Measurements from ENCODE around the gene AUTS2. TPM values are rescaled to one million over a fixed set of nuclear protein-coding genes. Genes with fewer than 3 reads are reported as not detected.

Gene AUTS2
- polyA plus RNA-seq, 1 donor from 2014 or later: 97.3 TPM

GRCh38 chr7:70572571-70572970, 974.3 kb downstream of the AUTS2 start:
- H3K9me2 ChIP-seq (ENCODE audit: insufficient read depth, low read length): no peaks in the 10 kb centered on the region

GRCh38 chr7:70573071-70573661, 974.9 kb downstream of the AUTS2 start:
- no peaks in the 10 kb centered on the region for H3K9me2 ChIP-seq (ENCODE audit: insufficient read depth, low read length)
- peaks cover 18% of the 10 kb centered on the region for H3F3A ChIP-seq (ENCODE audit: insufficient read depth, low read length, poor library complexity, severe bottlenecking)
- peak overlapping the region; percentile 18 for H3K27ac ChIP-seq (ENCODE audit: low read length)
- peak; percentile 41 for TF ChIP-seq POLR2AphosphoS5 (IDR thresholded peaks at IDR 0.05)
- no peak for TF ChIP-seq EZH2 (IDR thresholded peaks at IDR 0.05; ENCODE audit: borderline replicate concordance, insufficient read depth, low read length, poor library complexity, severe bottlenecking)
- TF ChIP-seq MXI1 (conservative IDR thresholded peaks at IDR 0.05; ENCODE audit: poor library complexity, severe bottlenecking): no peak
- TF ChIP-seq SMC3 (conservative IDR thresholded peaks at IDR 0.05; ENCODE audit: poor library complexity): no peak
- no peak overlapping the region for H2AFZ ChIP-seq (ENCODE audit: low read depth, low read length)
- H3K4me3 ChIP-seq (ENCODE audit: low read length): no peak overlapping the region
- no peaks in the 10 kb centered on the region for H4K20me1 ChIP-seq (ENCODE audit: insufficient read depth)
- H3K27me3 ChIP-seq (ENCODE audit: insufficient read depth, low read depth, low read length): no peaks in the 10 kb centered on the region
- H3K79me2 ChIP-seq (replicated peaks; ENCODE audit: insufficient read depth, low read length): no peaks in the 10 kb centered on the region
- no peaks in the 10 kb centered on the region for H3K36me3 ChIP-seq (ENCODE audit: insufficient read depth, low read length)
- H3K9me3 ChIP-seq (ENCODE audit: low read length): no peaks in the 10 kb centered on the region
- no peak overlapping the region for H3K4me2 ChIP-seq (ENCODE audit: low read length)
- no peak overlapping the region for H3K9ac ChIP-seq (ENCODE audit: low read length)

More at GRCh38 chr7:70572571-70572970, 974.3 kb downstream of the AUTS2 start:
- no peaks in the 10 kb centered on the region for H3K36me3 ChIP-seq (ENCODE audit: insufficient read depth, low read length)
- no peak overlapping the region for H3K27ac ChIP-seq (ENCODE audit: low read length)
- H3K4me3 ChIP-seq (ENCODE audit: low read length): peak overlapping the region; percentile 14
- H3K27me3 ChIP-seq (ENCODE audit: insufficient read depth, low read depth, low read length): no peaks in the 10 kb centered on the region
- peaks cover 21% of the 10 kb centered on the region for H3F3A ChIP-seq (ENCODE audit: insufficient read depth, low read length, poor library complexity, severe bottlenecking)
- no peaks in the 10 kb centered on the region for H3K79me2 ChIP-seq (replicated peaks; ENCODE audit: insufficient read depth, low read length)
- H3K4me2 ChIP-seq (ENCODE audit: low read length): peak overlapping the region; percentile 25
- H3K9me3 ChIP-seq (ENCODE audit: low read length): no peaks in the 10 kb centered on the region
- no peak for TF ChIP-seq MXI1 (conservative IDR thresholded peaks at IDR 0.05; ENCODE audit: poor library complexity, severe bottlenecking)
- TF ChIP-seq POLR2AphosphoS5 (IDR thresholded peaks at IDR 0.05): no peak
- no peak for TF ChIP-seq EZH2 (IDR thresholded peaks at IDR 0.05; ENCODE audit: borderline replicate concordance, insufficient read depth, low read length, poor library complexity, severe bottlenecking)
- TF ChIP-seq EP300 (conservative IDR thresholded peaks at IDR 0.05; ENCODE audit: poor library complexity, severe bottlenecking): no peak
- no peak for TF ChIP-seq CTCF (IDR thresholded peaks at IDR 0.05; ENCODE audit: poor library complexity, severe bottlenecking)
- no peak for TF ChIP-seq REST (IDR thresholded peaks at IDR 0.05; ENCODE audit: borderline replicate concordance)
- no peak for TF ChIP-seq SMC3 (conservative IDR thresholded peaks at IDR 0.05; ENCODE audit: poor library complexity)
- TF ChIP-seq TAF1 (IDR thresholded peaks at IDR 0.05; ENCODE audit: low read depth): no peak
- TF ChIP-seq RAD21 (conservative IDR thresholded peaks at IDR 0.05): no peak
- no peak overlapping the region for H2AFZ ChIP-seq (ENCODE audit: low read depth, low read length)
- H4K20me1 ChIP-seq (ENCODE audit: insufficient read depth): no peaks in the 10 kb centered on the region
- no peak overlapping the region for H3K9ac ChIP-seq (ENCODE audit: low read length)
